A549 (cell line): Measurements from ENCODE around the gene CD164. TPM values are rescaled to one million over a fixed set of nuclear protein-coding genes. Genes with fewer than 3 reads are reported as not detected.

Experiments used
- ATAC-seq, 2 experiments: fragments of 200-7000 bp in 1 of 2; fragments of >200 bp in 1 of 2; cut with Nextera tagmentation in 1 of 2; cut with Tn5 transposase in 1 of 2; 3 replicates each; pipeline versions ENCODE4 v1.8.0 to v1.9.1; 2018 to 2020; ENCODE audit warnings: mild to moderate bottlenecking in 1 of 2, moderate library complexity in 1 of 2
- CTCF ChIA-PET: fragments of 300-600 bp; sonication (Branson Sonifier 250); formaldehyde crosslinking; extraction: SDS; loops from one replicate; lab custom pipeline; 2021; ENCODE audit warnings: antibody characterized with exemption, inconsistent platforms; lab: Yijun Ruan, JAX
- POLR2A ChIA-PET: fragments of 350-600 bp; formaldehyde crosslinking; extraction: SDS; loops from one replicate; lab custom pipeline; 2021; ENCODE audit warnings: antibody characterized with exemption, inconsistent platforms; lab: Yijun Ruan, JAX
- DNase-seq, 2 experiments: peaks; one replicate each; pipeline versions ENCODE4 v3.0.0 to v3.0.0-alpha.2; 2011 to 2016; ENCODE audit warnings: low read depth in 1 of 2, low spot score in 1 of 2
- FAIRE-seq: peaks from 2 replicates; lab custom pipeline; 2011; peaks lifted over from hg19 to GRCh38; lab: Jason Lieb, UNC
- H3K27ac ChIP-seq, 2 experiments: fragments of >200 bp; sonication (Bioruptor Twin); formaldehyde crosslinking; 3 replicates each; pipeline ENCODE4 v1.5.1; 2016 to 2017
- H3K4me1 ChIP-seq: fragments of >200 bp; sonication (Bioruptor Twin); formaldehyde crosslinking; 3 replicates; pipeline ENCODE4 v1.6.1; 2016
- H3K4me2 ChIP-seq: fragments of >200 bp; sonication (Bioruptor Twin); formaldehyde crosslinking; 3 replicates; pipeline ENCODE4 v1.6.1; 2016
- H3K4me3 ChIP-seq: fragments of >200 bp; sonication (Bioruptor Twin); formaldehyde crosslinking; 3 replicates; pipeline ENCODE4 v1.5.1; 2016
- H3K9me3 ChIP-seq: fragments of >200 bp; sonication (Bioruptor Twin); formaldehyde crosslinking; 3 replicates; pipeline ENCODE4 v1.6.1; 2016
- BHLHE40 ChIP-seq: IDR thresholded peaks from 2 replicates; pipeline ENCODE4 v1.6.1; 2012; ENCODE audit warnings: low read depth, low read length, inconsistent platforms
- CBX8 ChIP-seq: fragments of 200-600 bp; sonication (generic); IDR thresholded peaks from 2 replicates; pipeline ENCODE4 v1.6.1; 2016
- EHMT2 ChIP-seq: fragments of 200-600 bp; sonication (generic); IDR thresholded peaks from 2 replicates; pipeline ENCODE4 v1.6.1; 2016; ENCODE audit warnings: antibody characterized with exemption, low read depth, mild to moderate bottlenecking, moderate library complexity
- EP300 ChIP-seq, 2 experiments: fragments of >200 bp; sonication (Bioruptor Twin); formaldehyde crosslinking; IDR thresholded peaks; 2 replicates in 1 of 2; 3 replicates in 1 of 2; pipeline ENCODE4 v1.6.1; 2016 to 2017
- ESRRA ChIP-seq: fragments of 150-350 bp; IDR thresholded peaks from 2 replicates; pipeline ENCODE4 v1.6.1; 2014; ENCODE audit warnings: mild to moderate bottlenecking, low read length, borderline replicate concordance
- FOXS1 ChIP-seq: fragments of 250-450 bp; sonication (Bioruptor Pico); IDR thresholded peaks from 2 replicates; pipeline ENCODE4 v1.5.0; 2020; ENCODE audit warnings: mild to moderate bottlenecking, moderate library complexity
- HEYL ChIP-seq: fragments of 250-450 bp; sonication (Bioruptor Pico); IDR thresholded peaks from 2 replicates; pipeline ENCODE4 v1.8.0; 2021; ENCODE audit warnings: mild to moderate bottlenecking, moderate library complexity
- HMGXB4 ChIP-seq: fragments of 250-450 bp; sonication (Bioruptor Pico); IDR thresholded peaks from 2 replicates; pipeline ENCODE4 v1.5.0; 2021; ENCODE audit warnings: mild to moderate bottlenecking, moderate library complexity, borderline replicate concordance
- JUNB ChIP-seq: fragments of >200 bp; sonication (Bioruptor Twin); formaldehyde crosslinking; IDR thresholded peaks from 2 replicates; pipeline ENCODE4 v1.6.1; 2016
- KDM5A ChIP-seq: fragments of 200-600 bp; sonication (generic); IDR thresholded peaks from 2 replicates; pipeline ENCODE4 v1.6.1; 2016; ENCODE audit warnings: antibody characterized with exemption, mild to moderate bottlenecking
- MAFK ChIP-seq: fragments of 450-650 bp; IDR thresholded peaks from 2 replicates; pipeline ENCODE4 v1.6.1; 2014; ENCODE audit not compliant: partially characterized antibody
- NFE2L2 ChIP-seq: fragments of 150-350 bp; conservative IDR thresholded peaks from 2 replicates; pipeline ENCODE4 v1.6.1; 2014; ENCODE audit warnings: low read length
- RAD21 ChIP-seq, 2 experiments: fragments of >200 bp in 1 of 2; sonication (Bioruptor Twin) in 1 of 2; formaldehyde crosslinking in 1 of 2; IDR thresholded peaks in 1 of 2; conservative IDR thresholded peaks in 1 of 2; 2 replicates in 1 of 2; 3 replicates in 1 of 2; pipeline ENCODE4 v1.6.1; 2012 to 2018; ENCODE audit warnings: inconsistent platforms in 1 of 2
- SREBF2 ChIP-seq: fragments of 450-650 bp; IDR thresholded peaks from 2 replicates; pipeline ENCODE4 v1.6.1; 2014; ENCODE audit warnings: mild to moderate bottlenecking, moderate library complexity
- WGBS: methylation state at CpG from one replicate; pipeline ENCODE4 v1.1.6; 2017; ENCODE audit errors: missing lambda C conversion rate; 5-methylcytosine and 5-hydroxymethylcytosine counted together
- polyA plus RNA-seq, 4 experiments: library from polyadenylated mRNA; depleted of rRNA in 3 of 4; stranded (reverse); fragments of >200 nt; fragmentation: RNase III in 1 of 4; extraction: RNeasy Plus Mini Kit Qiagen cat#74134 plus additional on column Dnase treatment in 1 of 4; gene quantifications; 2 replicates in 3 of 4; 3 replicates in 1 of 4; pipeline ENCODE4 v1.2.3, GENCODE V29; 2011 to 2017
- TF ChIP-seq, protein P1 (sequence below): IDR thresholded peaks from 2 replicates; pipeline ENCODE4 v1.6.1; 2012
- TF ChIP-seq, protein P2 (sequence below): fragments of 200-600 bp; sonication (generic); IDR thresholded peaks from 2 replicates; pipeline ENCODE4 v1.6.1; 2016; ENCODE audit warnings: antibody characterized with exemption, mild to moderate bottlenecking, moderate library complexity

CD164 gene
- polyA plus RNA-seq, 2 of the 4 experiments (the other 2 are of a cell fraction): 91.1 to 174 TPM

DNA sequence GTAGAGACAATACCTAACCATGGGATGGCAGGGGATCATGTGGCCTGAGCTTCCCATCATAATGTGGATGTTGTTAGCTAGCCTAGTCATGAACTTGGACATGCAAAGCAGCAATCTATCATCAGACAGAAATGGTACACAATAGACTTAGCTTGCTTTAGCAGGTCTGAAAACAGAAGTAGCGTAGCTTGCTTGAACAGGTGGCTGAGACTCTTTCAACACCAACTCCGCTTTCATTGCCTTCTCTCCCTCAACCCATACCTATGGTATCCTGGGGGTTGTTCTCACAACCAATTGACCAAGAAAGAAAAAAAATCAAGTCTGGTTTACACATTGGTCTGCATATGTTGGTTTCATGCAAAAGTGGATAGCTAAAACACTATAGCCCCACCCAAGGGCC is 23.0 kb downstream of the CD164 start:
- FAIRE-seq (no peak), DNase-seq (no peak), ATAC-seq (no peak)
- TF ChIP-seq RAD21 (conservative IDR thresholded peaks at IDR 0.05 in 1 of 2, IDR thresholded peaks at IDR 0.05 in 1 of 2) (no peak), FOXS1 (CRISPR knock-in tag) (no peak), EP300 (IDR thresholded peaks at IDR 0.05) (no peak), CBX8 (no peak), BHLHE40 (no peak), EHMT2 (no peak), HEYL (CRISPR knock-in tag) (no peak), JUNB (no peak)
- TF ChIP-seq, protein P1, sequence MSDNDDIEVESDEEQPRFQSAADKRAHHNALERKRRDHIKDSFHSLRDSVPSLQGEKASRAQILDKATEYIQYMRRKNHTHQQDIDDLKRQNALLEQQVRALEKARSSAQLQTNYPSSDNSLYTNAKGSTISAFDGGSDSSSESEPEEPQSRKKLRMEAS: no peak
- ChIA-PET POLR2A (no interaction called here), CTCF (no interaction called here)
- Histone ChIP-seq H3K27ac (no peak overlapping the region), H3K4me2 (no peak overlapping the region), H3K4me3 (no peak overlapping the region), H3K4me1 (no peaks in the 10 kb centered on the region), H3K9me3 (peaks cover 11% of the 10 kb centered on the region; the same call in 2 of the 3 replicates)
- 97% methylated on average over 2 of the region's 2 CpGs for WGBS

- no peak overlapping the region for H3K4me2 ChIP-seq
- no peaks in the 10 kb centered on the region for H3K4me1 ChIP-seq
- H3K9me3 ChIP-seq: peaks cover 11% of the 10 kb centered on the region; the same call in 2 of the 3 replicates
- H3K4me3 ChIP-seq: no peak overlapping the region
- POLR2A ChIA-PET: no interaction called here
- CTCF ChIA-PET: no interaction called here
- H3K27ac ChIP-seq: no peak overlapping the region
- no peak for DNase-seq
- TF ChIP-seq RAD21 (conservative IDR thresholded peaks at IDR 0.05 in 1 of 2, IDR thresholded peaks at IDR 0.05 in 1 of 2) (no peak), JUNB (no peak), SREBF2 (no peak), FOXS1 (CRISPR knock-in tag) (no peak)
- TF ChIP-seq, all 56 proteins: peak for 0
- FAIRE-seq (no peak), ATAC-seq (no peak)
Observed at GRCh38 chr6:109358204-109358603, 24.1 kb downstream of the CD164 start.

GRCh38 chr6:109356237-109356636 is 26.0 kb downstream of the CD164 start:
- no peak for FAIRE-seq

More at GRCh38 chr6:109356237-109356636, 26.0 kb downstream of the CD164 start:
- ChIA-PET POLR2A (no interaction called here), CTCF (interaction anchor here (0.6 to 1.0 kb wide), 2 partner anchors 14 to 1065 kb away, joined by 3 read pairs; no protein-coding TSS in a partner anchor)
- Histone ChIP-seq H3K9me3 (peaks cover 11% of the 10 kb centered on the region; the same call in 2 of the 3 replicates), H3K27ac (no peak overlapping the region), H3K4me2 (no peak overlapping the region)
- ATAC-seq (no peak), DNase-seq (no peak)
- 96% methylated on average over 3 of the region's 3 CpGs for WGBS
- TF ChIP-seq HMGXB4 (no peak), NFE2L2 (no peak), MAFK (no peak), KDM5A (no peak), HEYL (CRISPR knock-in tag) (no peak), ESRRA (no peak)
- TF ChIP-seq, protein P2, sequence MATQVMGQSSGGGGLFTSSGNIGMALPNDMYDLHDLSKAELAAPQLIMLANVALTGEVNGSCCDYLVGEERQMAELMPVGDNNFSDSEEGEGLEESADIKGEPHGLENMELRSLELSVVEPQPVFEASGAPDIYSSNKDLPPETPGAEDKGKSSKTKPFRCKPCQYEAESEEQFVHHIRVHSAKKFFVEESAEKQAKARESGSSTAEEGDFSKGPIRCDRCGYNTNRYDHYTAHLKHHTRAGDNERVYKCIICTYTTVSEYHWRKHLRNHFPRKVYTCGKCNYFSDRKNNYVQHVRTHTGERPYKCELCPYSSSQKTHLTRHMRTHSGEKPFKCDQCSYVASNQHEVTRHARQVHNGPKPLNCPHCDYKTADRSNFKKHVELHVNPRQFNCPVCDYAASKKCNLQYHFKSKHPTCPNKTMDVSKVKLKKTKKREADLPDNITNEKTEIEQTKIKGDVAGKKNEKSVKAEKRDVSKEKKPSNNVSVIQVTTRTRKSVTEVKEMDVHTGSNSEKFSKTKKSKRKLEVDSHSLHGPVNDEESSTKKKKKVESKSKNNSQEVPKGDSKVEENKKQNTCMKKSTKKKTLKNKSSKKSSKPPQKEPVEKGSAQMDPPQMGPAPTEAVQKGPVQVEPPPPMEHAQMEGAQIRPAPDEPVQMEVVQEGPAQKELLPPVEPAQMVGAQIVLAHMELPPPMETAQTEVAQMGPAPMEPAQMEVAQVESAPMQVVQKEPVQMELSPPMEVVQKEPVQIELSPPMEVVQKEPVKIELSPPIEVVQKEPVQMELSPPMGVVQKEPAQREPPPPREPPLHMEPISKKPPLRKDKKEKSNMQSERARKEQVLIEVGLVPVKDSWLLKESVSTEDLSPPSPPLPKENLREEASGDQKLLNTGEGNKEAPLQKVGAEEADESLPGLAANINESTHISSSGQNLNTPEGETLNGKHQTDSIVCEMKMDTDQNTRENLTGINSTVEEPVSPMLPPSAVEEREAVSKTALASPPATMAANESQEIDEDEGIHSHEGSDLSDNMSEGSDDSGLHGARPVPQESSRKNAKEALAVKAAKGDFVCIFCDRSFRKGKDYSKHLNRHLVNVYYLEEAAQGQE: no peak
- TF ChIP-seq, all 56 proteins: peak for 0
- Histone ChIP-seq H3K4me1 (no peaks in the 10 kb centered on the region), H3K4me3 (no peak overlapping the region)
